Measurements from ENCODE around the gene ZNF165. TPM values are rescaled to one million over a fixed set of nuclear protein-coding genes. Genes with fewer than 3 reads are reported as not detected.

The ZNF165 gene
- total RNA-seq, 2 experiments from 2014 or later: 2.6 to 3.1 TPM

- H3K4me2 ChIP-seq (ENCODE audit: low read length): peak overlapping the region; percentile 75
- no peaks in the 10 kb centered on the region for H3K9me3 ChIP-seq (ENCODE audit: low read length)
- H3K79me2 ChIP-seq (ENCODE audit: insufficient read depth, low read depth, low read length): peaks cover 48% of the 10 kb centered on the region
- peak overlapping the region; percentile 94 for H3K4me3 ChIP-seq (ENCODE audit: low read depth, low read length, poor library complexity, severe bottlenecking)
- intact Hi-C loops (cut with micrococcal nuclease; ENCODE audit: unreplicated experiment): loop anchor here (1.0 to 2.0 kb wide), 3 partner anchors 33 to 115 kb away; partner anchors contain the start of genes ZKSCAN4 and ZNF165
- DNase-seq (ENCODE audit: low spot score): peak; percentile 65
- peak overlapping the region; percentile 96 for H2AFZ ChIP-seq (ENCODE audit: low read length)
- peaks cover 17% of the 10 kb centered on the region; the same call in 1 of the 2 replicates for H3K36me3 ChIP-seq (ENCODE audit: insufficient read depth, low read length)
- ChIA-PET CTCF (ENCODE audit: unreplicated experiment) (no interaction called here), POLR2A (interaction anchor here (0.6 to 8.6 kb wide), 6 partner anchors 13 to 245 kb away, joined by 3 to 64 read pairs (median 4); partner anchors contain the start of genes ZKSCAN4 and ZSCAN16)
- TF ChIP-seq EZH2phosphoT487 (IDR thresholded peaks at IDR 0.05; ENCODE audit: borderline replicate concordance, low read depth, low read length): no peak
- TF ChIP-seq, protein P1, sequence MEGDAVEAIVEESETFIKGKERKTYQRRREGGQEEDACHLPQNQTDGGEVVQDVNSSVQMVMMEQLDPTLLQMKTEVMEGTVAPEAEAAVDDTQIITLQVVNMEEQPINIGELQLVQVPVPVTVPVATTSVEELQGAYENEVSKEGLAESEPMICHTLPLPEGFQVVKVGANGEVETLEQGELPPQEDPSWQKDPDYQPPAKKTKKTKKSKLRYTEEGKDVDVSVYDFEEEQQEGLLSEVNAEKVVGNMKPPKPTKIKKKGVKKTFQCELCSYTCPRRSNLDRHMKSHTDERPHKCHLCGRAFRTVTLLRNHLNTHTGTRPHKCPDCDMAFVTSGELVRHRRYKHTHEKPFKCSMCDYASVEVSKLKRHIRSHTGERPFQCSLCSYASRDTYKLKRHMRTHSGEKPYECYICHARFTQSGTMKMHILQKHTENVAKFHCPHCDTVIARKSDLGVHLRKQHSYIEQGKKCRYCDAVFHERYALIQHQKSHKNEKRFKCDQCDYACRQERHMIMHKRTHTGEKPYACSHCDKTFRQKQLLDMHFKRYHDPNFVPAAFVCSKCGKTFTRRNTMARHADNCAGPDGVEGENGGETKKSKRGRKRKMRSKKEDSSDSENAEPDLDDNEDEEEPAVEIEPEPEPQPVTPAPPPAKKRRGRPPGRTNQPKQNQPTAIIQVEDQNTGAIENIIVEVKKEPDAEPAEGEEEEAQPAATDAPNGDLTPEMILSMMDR (conservative IDR thresholded peaks at IDR 0.05; ENCODE audit: low read length): no peak
- peaks cover 59% of the 10 kb centered on the region for H3K4me1 ChIP-seq (ENCODE audit: insufficient read depth, low read length, poor library complexity, severe bottlenecking)
- no TSS peak for BruUV-seq (replicated peaks)
- H3K9me2 ChIP-seq (ENCODE audit: insufficient read depth, low read length): no peaks in the 10 kb centered on the region
- H3K27ac ChIP-seq (ENCODE audit: low read depth, low read length, poor library complexity, severe bottlenecking): peak overlapping the region; percentile 91
- H4K20me1 ChIP-seq (ENCODE audit: insufficient read depth, low read length): peaks cover 4% of the 10 kb centered on the region; the same call in 1 of the 2 replicates
Measured at GRCh38 chr6:28137505-28137981, 57.2 kb downstream of the ZNF165 start.

Other genes with a start within 250 kb of the ZNF165 start
- not detected in 2 replicates for gene OR2B2, start 168.2 kb upstream of the ZNF165 start, total RNA-seq (2014; rRNA removed; shearing (Covaris generic))
- not detected in 2 replicates for gene OR2B2, start 168.2 kb upstream of the ZNF165 start, total RNA-seq (2022)
- gene OR2B6, start 123.3 kb upstream of the ZNF165 start, total RNA-seq (2014; rRNA removed; shearing (Covaris generic)): 0.35 and 0.75 TPM in 2 replicates
- not detected in 2 replicates for gene OR2B6, start 123.3 kb upstream of the ZNF165 start, total RNA-seq (2022)
- gene ZSCAN16, start 44.0 kb downstream of the ZNF165 start, total RNA-seq (2014; rRNA removed; shearing (Covaris generic)): 8.6 and 10.8 TPM in 2 replicates
- 7.6 and 8.4 TPM in 2 replicates for gene ZSCAN16, start 44.0 kb downstream of the ZNF165 start, total RNA-seq (2022)
- gene ZKSCAN8, start 61.3 kb downstream of the ZNF165 start, total RNA-seq (2014; rRNA removed; shearing (Covaris generic)): 16.6 and 20.7 TPM in 2 replicates
- 22.3 and 25.1 TPM in 2 replicates for gene ZKSCAN8, start 61.3 kb downstream of the ZNF165 start, total RNA-seq (2022)
- gene ZSCAN9, start 144.7 kb downstream of the ZNF165 start, total RNA-seq (2014; rRNA removed; shearing (Covaris generic)): 7.3 and 9.0 TPM in 2 replicates
- 3.1 and 7.0 TPM in 2 replicates for gene ZSCAN9, start 144.7 kb downstream of the ZNF165 start, total RNA-seq (2022)
- gene ZKSCAN4, start 171.7 kb downstream of the ZNF165 start, total RNA-seq (2014; rRNA removed; shearing (Covaris generic)): 7.9 and 9.3 TPM in 2 replicates
- gene ZKSCAN4, start 171.7 kb downstream of the ZNF165 start, total RNA-seq (2022): 6.9 and 7.9 TPM in 2 replicates
- gene NKAPL, start 178.7 kb downstream of the ZNF165 start, total RNA-seq (2014; rRNA removed; shearing (Covaris generic)): not detected in 2 replicates
- gene NKAPL, start 178.7 kb downstream of the ZNF165 start, total RNA-seq (2022): not detected in 2 replicates
- 6.8 and 15.4 TPM in 2 replicates for gene ZSCAN26, start 186.6 kb downstream of the ZNF165 start, total RNA-seq (2014; rRNA removed; shearing (Covaris generic))
- gene ZSCAN26, start 186.6 kb downstream of the ZNF165 start, total RNA-seq (2022): 2.8 and 6.3 TPM in 2 replicates
- gene PGBD1, start 201.0 kb downstream of the ZNF165 start, total RNA-seq (2014; rRNA removed; shearing (Covaris generic)): 1.6 and 3.3 TPM in 2 replicates
- 1.6 and 1.9 TPM in 2 replicates for gene PGBD1, start 201.0 kb downstream of the ZNF165 start, total RNA-seq (2022)

All from OCI-LY7 (cell line).